Placental epithelial cell (primary cell): ENCODE data around the gene CACNA2D4. TPM values are rescaled to one million over a fixed set of nuclear protein-coding genes. Genes with fewer than 3 reads are reported as not detected.

ENCODE experiments used
- total RNA-seq: library from RNA; depleted of rRNA; stranded (reverse); fragments of >200 nt; gene quantifications from 2 replicates; pipeline ENCODE4 v1.2.3, GENCODE V29; 2012

The CACNA2D4 gene, protein sequence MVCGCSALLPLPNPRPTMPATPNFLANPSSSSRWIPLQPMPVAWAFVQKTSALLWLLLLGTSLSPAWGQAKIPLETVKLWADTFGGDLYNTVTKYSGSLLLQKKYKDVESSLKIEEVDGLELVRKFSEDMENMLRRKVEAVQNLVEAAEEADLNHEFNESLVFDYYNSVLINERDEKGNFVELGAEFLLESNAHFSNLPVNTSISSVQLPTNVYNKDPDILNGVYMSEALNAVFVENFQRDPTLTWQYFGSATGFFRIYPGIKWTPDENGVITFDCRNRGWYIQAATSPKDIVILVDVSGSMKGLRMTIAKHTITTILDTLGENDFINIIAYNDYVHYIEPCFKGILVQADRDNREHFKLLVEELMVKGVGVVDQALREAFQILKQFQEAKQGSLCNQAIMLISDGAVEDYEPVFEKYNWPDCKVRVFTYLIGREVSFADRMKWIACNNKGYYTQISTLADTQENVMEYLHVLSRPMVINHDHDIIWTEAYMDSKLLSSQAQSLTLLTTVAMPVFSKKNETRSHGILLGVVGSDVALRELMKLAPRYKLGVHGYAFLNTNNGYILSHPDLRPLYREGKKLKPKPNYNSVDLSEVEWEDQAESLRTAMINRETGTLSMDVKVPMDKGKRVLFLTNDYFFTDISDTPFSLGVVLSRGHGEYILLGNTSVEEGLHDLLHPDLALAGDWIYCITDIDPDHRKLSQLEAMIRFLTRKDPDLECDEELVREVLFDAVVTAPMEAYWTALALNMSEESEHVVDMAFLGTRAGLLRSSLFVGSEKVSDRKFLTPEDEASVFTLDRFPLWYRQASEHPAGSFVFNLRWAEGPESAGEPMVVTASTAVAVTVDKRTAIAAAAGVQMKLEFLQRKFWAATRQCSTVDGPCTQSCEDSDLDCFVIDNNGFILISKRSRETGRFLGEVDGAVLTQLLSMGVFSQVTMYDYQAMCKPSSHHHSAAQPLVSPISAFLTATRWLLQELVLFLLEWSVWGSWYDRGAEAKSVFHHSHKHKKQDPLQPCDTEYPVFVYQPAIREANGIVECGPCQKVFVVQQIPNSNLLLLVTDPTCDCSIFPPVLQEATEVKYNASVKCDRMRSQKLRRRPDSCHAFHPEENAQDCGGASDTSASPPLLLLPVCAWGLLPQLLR
- total RNA-seq: 0.65 and 3.9 TPM in 2 replicates

GRCh38 chr12:1918081-1918883, at the start of gene CACNA2D4:
TSS of gene CACNA2D4 (minus strand) at chr12:1918652. CDS start at chr12:1918473, 179 bp downstream.

DNA sequence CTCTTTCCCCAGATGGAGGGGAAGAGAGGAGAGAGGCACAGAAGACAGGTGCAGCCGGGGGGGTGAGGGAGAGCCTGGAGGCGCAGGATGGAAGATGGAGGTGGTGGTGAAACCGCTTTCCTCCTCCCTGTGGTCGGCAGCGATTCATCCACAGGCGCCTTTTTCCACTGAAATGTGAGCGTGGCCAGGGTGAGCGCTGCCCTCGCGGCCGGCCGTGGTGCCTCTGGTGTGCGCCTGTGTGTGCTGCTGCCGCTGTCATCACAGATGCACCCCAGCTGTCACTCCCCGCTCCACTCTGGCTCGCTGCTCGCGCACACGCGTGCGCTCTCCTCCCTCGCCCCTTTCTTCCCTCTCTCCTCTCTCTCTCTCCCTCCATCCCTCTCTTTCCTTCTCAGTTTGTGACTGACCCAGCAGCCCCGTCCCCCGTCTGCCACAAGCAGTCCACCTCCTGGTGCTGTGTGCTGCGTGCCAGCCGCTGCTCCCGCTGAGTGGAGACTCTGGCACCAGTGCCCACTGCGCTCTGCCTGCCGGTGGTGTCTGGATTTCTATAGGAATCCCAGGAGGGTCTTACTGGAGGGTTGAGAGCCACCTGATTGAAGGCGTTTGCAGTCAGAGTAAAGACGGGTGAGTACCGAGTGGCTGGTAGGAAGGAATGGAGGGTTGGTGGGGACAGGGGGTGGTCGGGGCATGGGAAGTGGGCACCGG, 98.1 kb downstream of the CACNA2D4 start, which contains the start of gene LRTM2:
Gene LRTM2 (plus strand): TSS at position 375 of the 705 bp plus-strand sequence. CDS start 7,584 bp downstream, outside the sequence.

Other genes starting within 250 kb of the CACNA2D4 start
- gene ADIPOR2, start 227.6 kb downstream of the CACNA2D4 start, total RNA-seq: 21.2 and 29.9 TPM in 2 replicates
- gene LRTM2, start 98.1 kb downstream of the CACNA2D4 start, total RNA-seq: 0.11 TPM in 1 of 2 replicates, not detected in the other
- gene DCP1B, start 85.8 kb upstream of the CACNA2D4 start, total RNA-seq: 15.3 and 15.7 TPM in 2 replicates
- 2.2 and 3.1 TPM in 2 replicates for gene CACNA1C, start 134.3 kb upstream of the CACNA2D4 start, total RNA-seq